ENCODE measurements around the gene GLT1D1.
"Not testable (repeated sequence)": the region's sequence is repeated elsewhere in the genome, so short reads cannot be mapped to it uniquely, and the experiment has no call there.

GRCh38 chr12:128849806-128850205, 3.5 kb upstream of the GLT1D1 start:
- TF ChIP-seq TOX (CRISPR knock-in tag; IDR thresholded peaks at IDR 0.05; ENCODE audit: borderline replicate concordance); ZNF70 (CRISPR knock-in tag; IDR thresholded peaks at IDR 0.05); SNAI2 (CRISPR knock-in tag; IDR thresholded peaks at IDR 0.05); ARNTL (CRISPR knock-in tag; IDR thresholded peaks at IDR 0.05; ENCODE audit: borderline replicate concordance, low read depth); CSRNP3 (CRISPR knock-in tag; IDR thresholded peaks at IDR 0.05); ZFP30 (CRISPR knock-in tag; IDR thresholded peaks at IDR 0.05); TSHZ2 (CRISPR knock-in tag; IDR thresholded peaks at IDR 0.05); PATZ1 (CRISPR knock-in tag; IDR thresholded peaks at IDR 0.05; ENCODE audit: borderline replicate concordance); ZNF565 (CRISPR knock-in tag; conservative IDR thresholded peaks at IDR 0.05; ENCODE audit: low read depth); OSR1 (CRISPR knock-in tag; IDR thresholded peaks at IDR 0.05); CREB5 (CRISPR knock-in tag; IDR thresholded peaks at IDR 0.05; ENCODE audit: low read depth); ZC3H10 (CRISPR knock-in tag; IDR thresholded peaks at IDR 0.05); ISL1 (CRISPR knock-in tag; IDR thresholded peaks at IDR 0.05); RARB (CRISPR knock-in tag; IDR thresholded peaks at IDR 0.05): not testable (repeated sequence)
